Adrenal gland (tissue), 12 donors: Measurements from ENCODE around the gene ARF5. TPM values are rescaled to one million over a fixed set of nuclear protein-coding genes. Genes with fewer than 3 reads are reported as not detected.

Experiments
- DNase-seq, 7 donors: peaks; one replicate each; pipeline ENCODE4 v3.0.0-alpha.2; 2019 to 2020
- H3K27ac ChIP-seq, 5 donors: fragments of 200-600 bp; sonication (generic) in 4 of 5; 1 replicate in 3 of 5; 2 replicates in 2 of 5; pipeline versions ENCODE4 v1.5.1 to v1.8.0; 2016 to 2020; ENCODE audit warnings: mild to moderate bottlenecking in 1 of 5
- H3K27me3 ChIP-seq: fragments of 200-600 bp; 2 replicates; pipeline ENCODE4 v1.8.0; 2021
- H3K36me3 ChIP-seq, 2 donors: fragments of 200-600 bp; replicated peaks in 1 of 2; 1 replicate in 1 of 2; 2 replicates in 1 of 2; pipeline versions ENCODE4 v1.5.1 to v1.8.0; 2018 to 2022
- H3K4me1 ChIP-seq, 2 donors: fragments of 200-600 bp; replicated peaks in 1 of 2; 1 replicate in 1 of 2; 2 replicates in 1 of 2; pipeline versions ENCODE4 v1.5.1 to v1.8.0; 2018 to 2021
- H3K4me3 ChIP-seq, 4 donors: fragments of 200-600 bp; sonication (generic) in 3 of 4; one replicate each; pipeline ENCODE4 v1.5.1; 2016 to 2018
- H3K9me3 ChIP-seq, 3 donors: fragments of 200-600 bp; sonication (generic) in 1 of 3; replicated peaks in 1 of 3; 1 replicate in 2 of 3; 2 replicates in 1 of 3; pipeline versions ENCODE4 v1.5.1 to v1.8.0; 2016 to 2021
- CTCF ChIP-seq, 6 experiments: fragments of 450-650 bp in 4 of 6; fragments of 200-600 bp in 2 of 6; sonication (generic) in 1 of 6; IDR thresholded peaks; 1 replicate in 5 of 6; 2 replicates in 1 of 6; pipeline versions ENCODE4 v1.5.1 to v1.8.0; 2016 to 2021; ENCODE audit warnings: antibody characterized with exemption in 6 of 6, mild to moderate bottlenecking in 2 of 6, moderate library complexity in 1 of 6
- POLR2A ChIP-seq, 2 donors: fragments of 450-650 bp; IDR thresholded peaks; one replicate each; pipeline ENCODE4 v1.6.1; 2017; ENCODE audit warnings: antibody characterized with exemption in 2 of 2, mild to moderate bottlenecking in 2 of 2, moderate library complexity in 1 of 2
- WGBS, 4 donors: extraction: QIAGEN DNeasy Blood & Tissue Kit in 2 of 4; methylation state at CpG; one replicate each; pipeline versions ENCODE4 v1.1.5 to v1.1.7; 2013 to 2017; 5-methylcytosine and 5-hydroxymethylcytosine counted together
- intact Hi-C, 2 donors: fragments of 100-400 bp; cut with DNase I; formaldehyde crosslinking; loops; one replicate each; pipeline versions ENCODE4 v1.14.1 to v1.15.0; 2022 to 2023
- polyA plus RNA-seq, 3 donors: library from polyadenylated mRNA; stranded (reverse); fragments of 200-250 nt in 2 of 3; fragments of 350-450 nt in 1 of 3; fragmentation: Illumina TruSeq in 1 of 3; extraction: RNeasy Lipid Tissue Mini Kit (QIAGEN cat#74804) in 1 of 3; gene quantifications; one replicate each; pipeline ENCODE4 v1.2.3, GENCODE V29; 2013 to 2014
- total RNA-seq, 9 donors: library from RNA; depleted of rRNA in 4 of 9; stranded (reverse); fragments of >200 nt in 4 of 9; fragments of 120-200 nt in 1 of 9; fragmentation: NEBNext Ultra II Directional in 1 of 9; extraction: Animal tissue kit (Norgen Biotek cat#: 25700) in 1 of 9; gene quantifications; one replicate each; pipeline versions ENCODE4 v1.1.0 to v1.2.4, GENCODE V29; 2013 to 2023
- donor health status: healthy with polysubstance abuse.
- donor health status: Bipolar disorder and iron deficiency.
- donor health status: DM: yes; HTN: yes; CAD: no.
- donor health status: DM: no; HTN: no; CAD: no.
- donor health status: DM: no; HTN: no; CAD: no.
- donor health status: DM: yes; HTN: yes; CAD: no.

ARF5 gene
- total and polyA plus RNA-seq, 12 donors: 88.7 to 259 (median 115) TPM

DNA sequence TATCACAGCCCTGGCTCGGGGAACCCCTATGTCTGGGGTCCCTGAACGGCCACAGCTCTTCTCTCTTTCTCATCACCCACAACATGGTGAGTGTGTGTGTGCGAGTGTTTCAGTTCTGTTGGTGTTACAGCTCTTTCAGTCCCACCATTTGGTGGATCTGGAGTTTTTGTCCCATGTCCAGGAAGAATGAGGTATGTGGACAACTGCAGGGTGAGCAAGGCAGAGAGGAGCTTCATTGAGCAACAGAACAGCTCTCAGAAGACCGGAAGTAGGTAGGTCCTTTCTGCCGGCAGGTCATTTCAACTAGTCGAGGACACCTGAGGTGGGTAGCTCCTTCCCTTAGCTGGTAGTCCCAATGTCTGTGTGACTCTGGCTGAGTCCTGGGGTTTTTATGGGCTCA, 20.2 kb downstream of the ARF5 start:
- intact Hi-C loops: no loop called here
- H3K36me3 ChIP-seq: no peaks in the 10 kb centered on the region
- 80 to 89% (median 85%) methylated on average over 5 to 6 of the region's 6 CpGs for WGBS, 4 donors
- no peaks in the 10 kb centered on the region for H3K4me1 ChIP-seq
- no peak overlapping the region for H3K4me3 ChIP-seq
- no peak for TF ChIP-seq CTCF (IDR thresholded peaks at IDR 0.05)
- no peak for TF ChIP-seq POLR2A (IDR thresholded peaks at IDR 0.05)
- H3K27ac ChIP-seq: no peak overlapping the region
- H3K27me3 ChIP-seq: no peaks in the 10 kb centered on the region
- H3K9me3 ChIP-seq: no peaks in the 10 kb centered on the region
- no peak for DNase-seq

DNA sequence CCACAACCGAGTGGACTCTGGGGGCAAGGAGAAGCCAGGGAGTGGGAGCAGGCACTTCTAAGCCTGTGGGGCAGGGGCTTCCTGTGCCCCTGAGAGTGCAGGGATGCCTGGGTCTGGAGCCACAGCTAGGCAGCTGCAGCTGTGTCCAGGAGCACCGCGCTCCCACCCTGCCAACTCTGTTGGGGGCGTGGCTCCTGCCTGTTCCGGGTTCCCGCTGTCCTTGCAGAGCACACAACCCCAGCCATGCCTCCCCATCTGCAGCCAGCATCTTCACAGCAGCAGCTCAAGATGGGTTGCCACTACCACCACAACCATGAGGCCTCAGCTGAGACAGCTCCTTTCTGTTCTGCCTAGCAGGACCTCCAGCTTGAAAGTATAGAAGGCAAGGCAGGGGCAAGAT, 21.1 kb downstream of the ARF5 start:
- Histone ChIP-seq H3K9me3 (no peaks in the 10 kb centered on the region), H3K36me3 (no peaks in the 10 kb centered on the region), H3K4me3 (no peak overlapping the region), H3K27me3 (no peaks in the 10 kb centered on the region), H3K27ac (no peak overlapping the region), H3K4me1 (no peaks in the 10 kb centered on the region)
- intact Hi-C loops: loop anchor here in 1 of 2 donors (1.0 kb wide), 1 partner anchor 10 kb away; no protein-coding TSS in a partner anchor
- TF ChIP-seq POLR2A (IDR thresholded peaks at IDR 0.05) (no peak), CTCF (IDR thresholded peaks at IDR 0.05) (no peak)
- WGBS, 4 donors: 88 to 93% (median 90%) methylated on average over 4 to 6 of the region's 6 CpGs; no CpG with 5 or more reads in 1 of the 4 donors
- no peak for DNase-seq

- no peak for DNase-seq
Observed at GRCh38 chr7:127612263-127612662, 24.1 kb downstream of the ARF5 start.

DNA sequence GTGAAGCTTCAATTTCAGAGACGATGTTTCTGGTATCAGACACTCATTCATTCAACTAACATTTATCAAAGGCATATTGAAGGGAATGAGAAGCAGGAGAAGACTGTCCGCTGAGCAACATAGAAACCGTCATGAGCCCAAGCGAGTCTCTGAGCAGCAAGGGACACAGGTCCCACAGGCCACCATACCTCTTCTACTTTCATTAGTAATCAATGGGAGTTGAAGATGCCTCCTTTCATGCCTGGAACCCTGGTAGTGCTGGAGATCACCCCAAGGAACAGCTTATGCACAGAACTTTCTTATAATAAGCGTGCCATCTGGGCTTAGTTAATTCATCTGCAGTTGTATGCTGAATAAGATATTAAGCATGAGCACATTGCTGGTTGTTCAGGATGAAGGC, 28.5 kb downstream of the ARF5 start:
- intact Hi-C loops: no loop called here
- Histone ChIP-seq H3K27ac (no peak overlapping the region), H3K27me3 (peaks cover 20% of the 10 kb centered on the region), H3K9me3 (no peaks in the 10 kb centered on the region), H3K4me3 (no peak overlapping the region), H3K36me3 (no peaks in the 10 kb centered on the region), H3K4me1 (no peaks in the 10 kb centered on the region)
- 78 to 88% (median 86%) methylated on average over 5 of the region's 5 CpGs for WGBS, 4 donors
- no peak for TF ChIP-seq CTCF (IDR thresholded peaks at IDR 0.05)
- TF ChIP-seq POLR2A (IDR thresholded peaks at IDR 0.05): no peak
- DNase-seq: no peak

More at GRCh38 chr7:127612263-127612662, 24.1 kb downstream of the ARF5 start:
- WGBS, 4 donors: 74 to 83% (median 79%) methylated on average over 1 of the region's 1 CpG
- TF ChIP-seq POLR2A (IDR thresholded peaks at IDR 0.05): no peak
- TF ChIP-seq CTCF (IDR thresholded peaks at IDR 0.05): no peak
- H3K36me3 ChIP-seq: no peaks in the 10 kb centered on the region
- H3K4me1 ChIP-seq: no peaks in the 10 kb centered on the region
- no peaks in the 10 kb centered on the region for H3K27me3 ChIP-seq
- H3K27ac ChIP-seq: no peak overlapping the region
- no peak overlapping the region for H3K4me3 ChIP-seq
- intact Hi-C loops: no loop called here
- H3K9me3 ChIP-seq: no peaks in the 10 kb centered on the region
